Endodermal cell (in vitro differentiated cells): ENCODE measurements around the gene MINDY4B. TPM values are rescaled to one million over a fixed set of nuclear protein-coding genes. Genes with fewer than 3 reads are reported as not detected.

Source experiments
- DNase-seq: peaks from one replicate; pipeline ENCODE4 v3.0.0-alpha.2; 2017
- H3K27ac ChIP-seq: 2 replicates; pipeline ENCODE4 v1.5.1; 2013; ENCODE audit warnings: mild to moderate bottlenecking, low read depth, low read length, moderate library complexity
- H3K27me3 ChIP-seq: 2 replicates; pipeline ENCODE4 v1.6.1; 2013; ENCODE audit warnings: mild to moderate bottlenecking, low read length, moderate library complexity; ENCODE audit not compliant: insufficient read depth, control insufficient read depth, poor library complexity, severe bottlenecking
- H3K36me3 ChIP-seq: 2 replicates; pipeline ENCODE4 v1.7.0; 2013; ENCODE audit warnings: mild to moderate bottlenecking, low read length, moderate library complexity; ENCODE audit not compliant: control insufficient read depth, insufficient read depth
- H3K4me1 ChIP-seq: one replicate; pipeline ENCODE4 v1.7.0; 2013; ENCODE audit warnings: low read length; ENCODE audit not compliant: control insufficient read depth, insufficient read depth
- H3K4me3 ChIP-seq: 2 replicates; pipeline ENCODE4 v1.5.1; 2013; ENCODE audit warnings: mild to moderate bottlenecking, low read length, moderate library complexity
- H3K9ac ChIP-seq: 2 replicates; pipeline ENCODE4 v1.6.1; 2013; ENCODE audit warnings: mild to moderate bottlenecking, low read length, moderate library complexity; ENCODE audit not compliant: poor library complexity, severe bottlenecking; ENCODE audit errors: extremely low read depth
- H3K9me3 ChIP-seq: 2 replicates; pipeline ENCODE4 v1.6.1; 2013; ENCODE audit warnings: mild to moderate bottlenecking, low read length, moderate library complexity; ENCODE audit not compliant: control insufficient read depth
- H3K27ac Mint-ChIP-seq: 2 replicates; pipeline ENCODE4 v1.8.0; 2020; ENCODE audit warnings: mixed read lengths
- H3K27me3 Mint-ChIP-seq: 2 replicates; pipeline ENCODE4 v1.8.0; 2021; ENCODE audit warnings: mild to moderate bottlenecking, mixed read lengths; ENCODE audit not compliant: insufficient read depth
- H3K36me3 Mint-ChIP-seq: 2 replicates; pipeline ENCODE4 v1.8.0; 2020; ENCODE audit warnings: low read depth, mixed read lengths
- H3K4me1 Mint-ChIP-seq: 2 replicates; pipeline ENCODE4 v1.8.0; 2020; ENCODE audit warnings: mixed read lengths
- H3K4me3 Mint-ChIP-seq: 2 replicates; pipeline ENCODE4 v1.8.0; 2020; ENCODE audit warnings: mild to moderate bottlenecking, moderate library complexity, mixed read lengths
- H3K9me3 Mint-ChIP-seq: 2 replicates; pipeline ENCODE4 v1.8.0; 2020; ENCODE audit warnings: mild to moderate bottlenecking, mixed read lengths
- CTCF ChIP-seq: fragments of 200-600 bp; sonication (generic); conservative IDR thresholded peaks from 2 replicates; pipeline ENCODE4 v1.5.0; 2021; ENCODE audit warnings: antibody characterized with exemption, mild to moderate bottlenecking
- WGBS, 2 experiments: methylation state at CpG; one replicate each; pipeline versions ENCODE4 v1.1.5 to v1.1.7; 2013; ENCODE audit warnings: missing lambda C conversion rate in 2 of 2, mixed read lengths in 1 of 2; ENCODE audit not compliant: insufficient coverage in 1 of 2, insufficient read length in 1 of 2; 5-methylcytosine and 5-hydroxymethylcytosine counted together
- total RNA-seq, 2 donors: library from RNA; stranded (reverse); fragmentation: NEBNext Ultra II Directional in 1 of 2; extraction: Animal tissue kit (Norgen Biotek cat#: 25700) in 1 of 2; gene quantifications; 2 replicates in 1 of 2; 3 replicates in 1 of 2; pipeline ENCODE4 v1.2.1, GENCODE V29; 2021

The MINDY4B gene
- total RNA-seq, 2 donors from 2014 or later: not detected

- Mint-ChIP-seq H3K27me3 (peaks cover 3% of the 10 kb centered on the region), H3K9me3 (peaks cover 10% of the 10 kb centered on the region), H3K4me1 (no peaks in the 10 kb centered on the region), H3K4me3 (no peak overlapping the region), H3K36me3 (no peaks in the 10 kb centered on the region), H3K27ac (no peak overlapping the region)
- no peak overlapping the region for H3K9ac ChIP-seq
- DNase-seq: no peak
- H3K4me1 ChIP-seq: no peaks in the 10 kb centered on the region
- no peak overlapping the region for H3K4me3 ChIP-seq
- no peaks in the 10 kb centered on the region for H3K36me3 ChIP-seq
- no peak for TF ChIP-seq CTCF
- H3K27ac ChIP-seq: no peak overlapping the region
- no peaks in the 10 kb centered on the region for H3K9me3 ChIP-seq
- H3K27me3 ChIP-seq: no peaks in the 10 kb centered on the region
- 100% methylated on average over 1 of the region's 1 CpG; no CpG with 5 or more reads in 1 of the 2 experiments for WGBS, 2 experiments
Measured at GRCh38 chr3:150822636-150823035, 82.6 kb downstream of the MINDY4B start.

Other genes with a start within 250 kb of the MINDY4B start
- gene ERICH6, start 201.5 kb downstream of the MINDY4B start, total RNA-seq: under 1 TPM in 1 of 2 donors, not detected in 1; 0.42 TPM
- 10 to 100 TPM; 15.6 to 19.2 TPM for gene SIAH2, start 142.3 kb downstream of the MINDY4B start, total RNA-seq
- not detected for gene CLRN1, start 67.3 kb upstream of the MINDY4B start, total RNA-seq
- 10 to 100 TPM; 15.5 to 28.9 TPM for gene MED12L, start 180.2 kb upstream of the MINDY4B start, total RNA-seq